Karpas-422 (cell line): Measurements from ENCODE around the gene TTC21B. TPM values are rescaled to one million over a fixed set of nuclear protein-coding genes. Genes with fewer than 3 reads are reported as not detected.

Experiments
- DNase-seq: peaks from one replicate; pipeline ENCODE4 v3.0.0-alpha.2; 2015
- H2AFZ ChIP-seq: fragments of 200-600 bp; sonication (generic); 2 replicates; pipeline ENCODE4 v1.6.1; 2014; ENCODE audit warnings: antibody characterized with exemption, low read length, mixed read lengths
- H3K27ac ChIP-seq: fragments of 200-600 bp; sonication (generic); 2 replicates; pipeline ENCODE4 v1.5.1; 2014; ENCODE audit warnings: mild to moderate bottlenecking, low read length, moderate library complexity
- H3K27me3 ChIP-seq: fragments of 200-600 bp; sonication (generic); 2 replicates; pipeline ENCODE4 v1.6.1; 2014; ENCODE audit warnings: low read length, mixed read lengths
- H3K36me3 ChIP-seq: fragments of 200-600 bp; sonication (generic); 2 replicates; pipeline ENCODE4 v1.6.1; 2014; ENCODE audit warnings: low read length, mixed read lengths; ENCODE audit not compliant: insufficient read depth
- H3K4me1 ChIP-seq: fragments of 200-600 bp; sonication (generic); 2 replicates; pipeline ENCODE4 v1.6.1; 2014; ENCODE audit warnings: mild to moderate bottlenecking, low read length, mixed read lengths
- H3K4me2 ChIP-seq: fragments of 200-600 bp; sonication (generic); 2 replicates; pipeline ENCODE4 v1.6.1; 2014; ENCODE audit warnings: low read length, low read depth, mild to moderate bottlenecking; ENCODE audit not compliant: poor library complexity, severe bottlenecking
- H3K4me3 ChIP-seq: fragments of 200-600 bp; sonication (generic); 2 replicates; pipeline ENCODE4 v1.5.1; 2014; ENCODE audit warnings: mild to moderate bottlenecking, antibody characterized with exemption, low read length, mixed read lengths
- H3K79me2 ChIP-seq: fragments of 200-600 bp; sonication (generic); 2 replicates; pipeline ENCODE4 v1.6.1; 2014; ENCODE audit warnings: mild to moderate bottlenecking, low read length, mixed read lengths
- H3K9ac ChIP-seq: fragments of 200-600 bp; sonication (generic); 2 replicates; pipeline ENCODE4 v1.6.0; 2014; ENCODE audit warnings: low read length
- H3K9me2 ChIP-seq: fragments of 200-600 bp; sonication (generic), shearing (Covaris generic); replicated peaks from 2 replicates; pipeline ENCODE4 v1.6.0; 2014; ENCODE audit warnings: mild to moderate bottlenecking, low read length, moderate library complexity; ENCODE audit not compliant: insufficient read depth
- H3K9me3 ChIP-seq: fragments of 300-700, 200-600 bp; sonication (generic); 2 replicates; pipeline ENCODE4 v1.6.1; 2014; ENCODE audit warnings: low read length, mixed read lengths
- H4K20me1 ChIP-seq: fragments of 200-600 bp; sonication (generic); 2 replicates; pipeline ENCODE4 v1.6.1; 2014; ENCODE audit warnings: mild to moderate bottlenecking, antibody characterized with exemption, low read length, low read depth; ENCODE audit not compliant: insufficient read depth
- total RNA-seq: library from RNA; depleted of rRNA; stranded (reverse); fragments of >200 nt; shearing (Covaris generic); gene quantifications from 2 replicates; pipeline ENCODE4 v1.2.3, GENCODE V29; 2014; ENCODE audit warnings: low replicate concordance

The TTC21B gene
- total RNA-seq, 1 experiment from 2014 or later = 47.8 TPM

DNA sequence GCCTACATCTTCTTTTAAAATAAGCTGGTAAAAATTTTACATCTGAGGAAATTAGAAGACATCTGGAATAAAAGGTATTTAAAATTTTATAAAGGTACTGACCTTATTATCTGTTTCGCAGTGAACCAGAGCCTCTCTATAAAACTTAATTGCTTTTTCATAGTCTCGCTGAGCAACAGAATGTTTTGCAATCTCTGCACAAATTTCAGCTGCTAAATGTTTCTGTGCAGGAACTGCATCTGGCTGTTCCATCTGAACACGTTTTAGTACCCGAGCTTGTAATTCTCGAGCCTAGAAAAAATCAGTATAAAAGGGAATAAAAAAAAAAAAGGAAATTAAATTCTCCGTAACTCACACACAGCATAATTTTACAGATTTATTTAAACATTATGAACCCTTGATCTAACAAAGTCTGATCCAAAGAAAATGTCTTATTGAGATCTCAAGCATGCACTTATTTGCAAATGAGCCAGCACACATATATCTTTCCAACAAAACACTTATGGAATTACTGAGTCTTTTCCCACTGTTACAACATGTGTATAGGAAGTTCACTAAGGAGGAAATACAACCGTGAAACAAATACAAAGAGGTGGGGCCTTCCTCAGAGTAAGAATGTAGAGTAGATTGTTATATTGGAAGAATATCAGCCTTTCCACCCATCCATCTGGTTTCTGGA lies 51.8 kb downstream of the TTC21B start:
- H4K20me1 ChIP-seq = no peaks in the 10 kb centered on the region
- DNase-seq = no peak
- peaks cover 3% of the 10 kb centered on the region; the same call in 1 of the 2 replicates for H3K9me3 ChIP-seq
- H3K79me2 ChIP-seq = no peaks in the 10 kb centered on the region
- no peaks in the 10 kb centered on the region for H3K9me2 ChIP-seq
- H2AFZ ChIP-seq = no peak overlapping the region
- peaks cover 10% of the 10 kb centered on the region for H3K4me1 ChIP-seq
- H3K27ac ChIP-seq = no peak overlapping the region
- no peak overlapping the region for H3K4me3 ChIP-seq
- no peak overlapping the region for H3K9ac ChIP-seq
- peaks cover 57% of the 10 kb centered on the region for H3K36me3 ChIP-seq
- no peak overlapping the region for H3K4me2 ChIP-seq
- no peaks in the 10 kb centered on the region for H3K27me3 ChIP-seq

DNA sequence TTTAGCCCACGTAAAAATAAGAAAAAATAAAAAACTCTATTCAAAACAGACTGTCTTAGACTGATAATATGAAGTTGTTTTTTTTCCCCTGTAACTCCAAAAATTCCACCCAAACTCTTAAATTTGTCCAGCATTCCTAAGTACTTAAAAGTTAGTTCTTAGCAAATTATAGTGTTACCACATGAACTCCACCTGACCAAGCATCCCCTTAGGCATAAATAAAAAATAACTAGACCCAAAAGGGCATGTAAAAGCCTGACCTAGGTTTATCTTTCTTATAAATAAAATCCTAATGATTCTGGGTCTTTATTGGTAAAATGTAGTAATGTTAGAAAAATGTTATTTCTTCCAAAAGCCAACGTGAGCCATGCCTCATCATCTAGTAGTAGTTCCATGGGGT lies 54.3 kb downstream of the TTC21B start:
- Histone ChIP-seq H3K4me1 (peaks cover 18% of the 10 kb centered on the region), H3K36me3 (peaks cover 47% of the 10 kb centered on the region; the same call in 1 of the 2 replicates), H3K4me3 (no peak overlapping the region), H3K9me2 (no peaks in the 10 kb centered on the region), H2AFZ (no peak overlapping the region), H3K79me2 (no peaks in the 10 kb centered on the region), H3K9ac (no peak overlapping the region), H3K9me3 (no peaks in the 10 kb centered on the region), H3K27me3 (no peaks in the 10 kb centered on the region), H3K27ac (no peak overlapping the region), H3K4me2 (no peak overlapping the region), H4K20me1 (no peaks in the 10 kb centered on the region)
- DNase-seq = no peak

DNA sequence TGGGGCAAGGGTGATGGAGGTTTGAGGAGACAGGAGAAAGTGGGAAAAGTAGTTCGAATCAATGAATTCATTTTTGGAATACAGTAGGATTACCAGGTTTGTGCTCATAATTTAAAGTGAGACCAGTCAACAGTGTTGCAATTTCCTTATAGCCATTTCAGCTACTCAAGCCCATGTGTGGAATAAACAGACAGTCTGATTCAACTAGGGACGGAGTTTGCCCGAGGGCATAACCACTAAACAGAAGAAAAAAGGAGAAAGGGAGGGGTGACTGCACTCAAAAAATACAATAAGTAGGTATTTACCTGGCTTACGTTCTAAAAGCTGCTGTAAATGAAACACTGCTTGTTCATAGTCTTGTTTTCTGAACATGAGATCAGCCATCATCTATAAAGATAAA lies 55.2 kb downstream of the TTC21B start:
- no peak overlapping the region for H3K27ac ChIP-seq
- no peaks in the 10 kb centered on the region for H3K9me2 ChIP-seq
- H3K79me2 ChIP-seq = no peaks in the 10 kb centered on the region
- H4K20me1 ChIP-seq = no peaks in the 10 kb centered on the region
- H3K4me3 ChIP-seq = no peak overlapping the region
- no peak overlapping the region for H3K9ac ChIP-seq
- peaks cover 18% of the 10 kb centered on the region for H3K4me1 ChIP-seq
- no peaks in the 10 kb centered on the region for H3K27me3 ChIP-seq
- H3K36me3 ChIP-seq = peaks cover 48% of the 10 kb centered on the region; the same call in 1 of the 2 replicates
- no peak for DNase-seq
- no peaks in the 10 kb centered on the region for H3K9me3 ChIP-seq
- H3K4me2 ChIP-seq = no peak overlapping the region
- H2AFZ ChIP-seq = no peak overlapping the region

DNA sequence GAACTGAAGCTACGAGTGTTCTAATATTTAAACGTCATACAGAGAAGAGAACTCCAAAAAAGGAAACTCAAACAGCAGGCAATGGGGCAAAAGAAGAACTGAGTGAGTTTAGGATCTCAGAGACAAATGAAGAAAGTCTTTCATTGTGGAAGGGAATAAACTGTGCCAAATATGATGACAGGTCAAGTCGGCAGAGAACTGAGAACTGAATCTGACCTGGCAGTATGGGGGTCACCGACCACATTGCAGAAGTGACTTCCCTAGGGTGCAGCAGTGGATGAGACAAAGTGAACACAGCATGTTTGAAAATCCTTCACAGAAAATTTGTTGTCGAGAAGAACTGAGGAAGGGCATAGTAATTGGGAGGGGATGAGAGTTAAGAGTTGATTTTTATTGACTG lies 55.9 kb downstream of the TTC21B start:
- Histone ChIP-seq H3K9me2 (no peaks in the 10 kb centered on the region), H4K20me1 (no peaks in the 10 kb centered on the region), H3K79me2 (no peaks in the 10 kb centered on the region), H3K27me3 (no peaks in the 10 kb centered on the region), H3K9ac (no peak overlapping the region), H3K9me3 (no peaks in the 10 kb centered on the region), H3K4me3 (no peak overlapping the region), H3K4me1 (peaks cover 18% of the 10 kb centered on the region), H3K27ac (no peak overlapping the region), H2AFZ (no peak overlapping the region), H3K36me3 (peaks cover 45% of the 10 kb centered on the region; the same call in 1 of the 2 replicates), H3K4me2 (no peak overlapping the region)
- no peak for DNase-seq

DNA sequence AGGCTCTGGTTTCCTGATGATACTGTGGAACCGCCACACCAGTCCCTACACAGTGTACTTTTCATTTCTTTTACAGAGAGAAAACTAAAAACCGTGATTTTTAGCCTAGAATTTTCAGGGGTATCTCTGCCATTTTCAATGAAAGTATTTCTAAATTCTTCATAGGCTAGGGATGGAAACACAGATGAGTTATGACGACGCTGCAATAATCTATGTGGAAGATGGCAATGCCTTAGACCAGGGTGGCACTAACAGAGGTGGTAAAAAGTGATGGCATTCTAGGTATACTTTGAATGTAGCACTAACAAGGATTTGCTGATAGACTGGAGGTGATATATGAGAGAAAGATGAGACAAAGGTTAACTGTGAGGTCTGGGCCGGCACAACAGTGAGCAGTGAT lies 56.5 kb downstream of the TTC21B start:
- Histone ChIP-seq H3K4me3 (no peak overlapping the region), H3K9me2 (no peaks in the 10 kb centered on the region), H3K9ac (no peak overlapping the region), H3K4me1 (peaks cover 18% of the 10 kb centered on the region), H4K20me1 (no peaks in the 10 kb centered on the region), H3K27ac (no peak overlapping the region), H3K9me3 (no peaks in the 10 kb centered on the region), H3K27me3 (no peaks in the 10 kb centered on the region), H2AFZ (no peak overlapping the region), H3K36me3 (peaks cover 49% of the 10 kb centered on the region; the same call in 1 of the 2 replicates), H3K4me2 (no peak overlapping the region), H3K79me2 (no peaks in the 10 kb centered on the region)
- no peak for DNase-seq

DNA sequence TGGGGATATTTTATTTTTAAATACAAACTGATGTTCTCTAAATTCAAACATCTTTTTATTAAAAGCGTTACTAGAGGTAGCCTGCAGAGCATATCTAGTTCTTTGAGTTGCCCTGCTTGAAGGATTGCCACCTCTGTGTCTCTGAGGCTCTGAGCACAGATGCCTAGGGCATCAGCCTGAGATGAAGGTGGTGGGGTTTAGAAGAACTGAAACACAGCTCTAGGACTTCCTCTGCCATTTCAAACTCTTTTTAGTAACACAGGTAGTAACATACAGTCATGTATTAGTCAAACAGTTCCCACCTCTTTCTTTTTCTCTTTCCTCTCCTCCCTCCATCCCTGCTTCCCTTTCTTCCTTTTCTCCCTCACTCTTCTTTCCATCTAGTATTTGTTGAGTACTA lies 57.6 kb downstream of the TTC21B start:
- no peak overlapping the region for H3K9ac ChIP-seq
- peaks cover 18% of the 10 kb centered on the region for H3K4me1 ChIP-seq
- no peak overlapping the region for H3K4me3 ChIP-seq
- no peak for DNase-seq
- no peak overlapping the region for H3K27ac ChIP-seq
- H3K36me3 ChIP-seq = peaks cover 42% of the 10 kb centered on the region; the same call in 1 of the 2 replicates
- no peaks in the 10 kb centered on the region for H4K20me1 ChIP-seq
- H3K9me3 ChIP-seq = no peaks in the 10 kb centered on the region
- no peaks in the 10 kb centered on the region for H3K9me2 ChIP-seq
- no peak overlapping the region for H3K4me2 ChIP-seq
- no peaks in the 10 kb centered on the region for H3K27me3 ChIP-seq
- H3K79me2 ChIP-seq = no peaks in the 10 kb centered on the region
- no peak overlapping the region for H2AFZ ChIP-seq

DNA sequence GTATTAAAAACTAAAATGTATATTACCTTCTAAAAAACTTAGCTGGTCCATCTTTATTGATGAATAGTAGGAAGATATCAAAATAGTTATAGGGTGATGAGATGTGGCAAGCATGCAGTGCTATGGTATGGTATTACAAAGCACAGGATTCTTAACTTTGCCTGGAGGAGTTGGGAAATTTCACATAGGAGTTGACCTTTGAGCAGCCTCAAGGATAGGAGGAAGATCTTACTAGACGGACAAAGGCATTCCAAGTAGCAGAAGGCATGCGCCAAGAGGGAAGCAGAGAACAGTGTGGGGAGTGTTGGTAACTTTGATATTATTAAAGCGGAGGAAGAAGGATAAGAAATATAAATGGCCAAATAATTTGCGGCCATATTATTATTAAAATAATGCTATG lies 60.0 kb downstream of the TTC21B start:
- DNase-seq = no peak
- Histone ChIP-seq H3K4me3 (no peak overlapping the region), H4K20me1 (no peaks in the 10 kb centered on the region), H3K4me1 (peaks cover 18% of the 10 kb centered on the region), H3K9ac (no peak overlapping the region), H3K36me3 (peaks cover 38% of the 10 kb centered on the region; the same call in 1 of the 2 replicates), H3K4me2 (no peak overlapping the region), H2AFZ (no peak overlapping the region), H3K9me3 (no peaks in the 10 kb centered on the region), H3K79me2 (no peaks in the 10 kb centered on the region), H3K9me2 (no peaks in the 10 kb centered on the region), H3K27me3 (no peaks in the 10 kb centered on the region), H3K27ac (no peak overlapping the region)

DNA sequence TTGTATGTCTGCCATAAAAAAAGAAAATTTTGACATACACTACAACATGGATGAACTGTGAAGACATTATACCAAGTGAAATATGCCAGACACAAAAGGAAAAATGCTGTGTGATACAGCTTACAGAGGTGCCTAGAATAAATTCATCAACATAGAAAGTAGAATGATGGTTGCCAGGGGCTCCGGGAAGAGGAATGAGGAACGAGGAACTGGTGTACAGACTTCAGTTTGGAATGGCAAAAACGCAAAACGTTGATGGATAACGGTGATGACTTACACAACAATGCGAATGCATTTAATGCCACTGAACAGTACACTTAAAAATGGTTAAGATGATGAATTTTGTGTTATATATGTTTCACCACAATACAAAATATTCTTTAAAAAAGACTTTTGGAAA lies 61.0 kb downstream of the TTC21B start:
- no peak overlapping the region for H3K4me3 ChIP-seq
- H3K9me2 ChIP-seq = no peaks in the 10 kb centered on the region
- H3K4me1 ChIP-seq = peaks cover 18% of the 10 kb centered on the region
- H3K79me2 ChIP-seq = no peaks in the 10 kb centered on the region
- H4K20me1 ChIP-seq = no peaks in the 10 kb centered on the region
- H3K36me3 ChIP-seq = peaks cover 39% of the 10 kb centered on the region; the same call in 1 of the 2 replicates
- no peaks in the 10 kb centered on the region for H3K9me3 ChIP-seq
- H3K9ac ChIP-seq = no peak overlapping the region
- H3K27me3 ChIP-seq = no peaks in the 10 kb centered on the region
- H2AFZ ChIP-seq = no peak overlapping the region
- H3K27ac ChIP-seq = no peak overlapping the region
- H3K4me2 ChIP-seq = no peak overlapping the region
- no peak for DNase-seq
